HS-5 (cell line): ENCODE data around the gene KBTBD12.

Source experiments
- DNase-seq: peaks from one replicate; pipeline ENCODE4 v3.0.0-alpha.2; 2012; ENCODE audit warnings: low read depth

Gene KBTBD12

GRCh38 chr3:128014548-128014947, 99.5 kb downstream of the KBTBD12 start:
- DNase-seq = no peak

GRCh38 chr3:128016502-128016901, 101.5 kb downstream of the KBTBD12 start:
- DNase-seq = no peak

- no peak for DNase-seq
These were observed 106.8 kb downstream of the KBTBD12 start for GRCh38 chr3:128021768-128022372.

GRCh38 chr3:128033102-128033501, 118.1 kb downstream of the KBTBD12 start:
- no peak for DNase-seq

GRCh38 chr3:128036119-128036518, 121.1 kb downstream of the KBTBD12 start:
- no peak for DNase-seq
